Umbilical cord (tissue), 2 donors: ENCODE measurements around the gene RNF175. TPM values are rescaled to one million over a fixed set of nuclear protein-coding genes. Genes with fewer than 3 reads are reported as not detected.

ENCODE experiments used
- DNase-seq: peaks from one replicate; pipeline ENCODE4 v3.0.0-alpha.2; 2015; ENCODE audit warnings: low spot score
- total RNA-seq: library from RNA; depleted of rRNA; stranded (reverse); fragments of >200 nt; gene quantifications from one replicate; pipeline ENCODE4 v1.2.3, GENCODE V29; 2014; ENCODE audit warnings: low replicate concordance; ENCODE audit not compliant: insufficient read depth

Gene RNF175
- total RNA-seq, 1 donor from 2014 or later, result 1.7 TPM

GRCh38 chr4:153785910-153786721 lies 26.3 kb upstream of the RNF175 start:
- DNase-seq, result peak; percentile 58

DNA sequence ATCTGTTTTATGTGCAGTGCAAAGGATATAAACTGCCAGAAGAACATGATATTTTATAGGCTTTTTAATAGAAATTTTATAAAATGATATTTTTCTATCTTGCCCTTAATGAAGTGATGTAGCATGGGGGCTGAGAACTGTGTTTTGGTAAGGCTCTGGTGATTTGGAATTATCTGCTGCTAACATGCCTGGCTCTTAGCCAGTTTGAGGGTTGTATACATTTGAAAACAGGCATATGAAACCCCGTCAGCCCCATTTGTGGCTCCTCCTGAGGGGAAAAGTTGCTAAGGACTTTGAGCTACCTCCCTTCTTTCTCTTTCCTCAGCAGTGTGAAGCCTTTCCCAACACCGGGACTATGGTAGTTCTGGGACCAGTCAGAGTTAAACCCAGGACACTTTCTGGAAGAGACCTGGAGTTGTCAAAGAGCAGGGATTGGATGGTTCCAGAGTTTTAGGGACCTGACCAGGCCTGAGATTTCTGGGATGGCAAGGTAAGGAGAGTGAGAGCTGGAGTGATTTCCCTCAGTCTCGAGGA lies 24.4 kb upstream of the RNF175 start:
- DNase-seq, result no peak

GRCh38 chr4:153782581-153782980 lies 22.8 kb upstream of the RNF175 start:
- DNase-seq, result no peak

DNA sequence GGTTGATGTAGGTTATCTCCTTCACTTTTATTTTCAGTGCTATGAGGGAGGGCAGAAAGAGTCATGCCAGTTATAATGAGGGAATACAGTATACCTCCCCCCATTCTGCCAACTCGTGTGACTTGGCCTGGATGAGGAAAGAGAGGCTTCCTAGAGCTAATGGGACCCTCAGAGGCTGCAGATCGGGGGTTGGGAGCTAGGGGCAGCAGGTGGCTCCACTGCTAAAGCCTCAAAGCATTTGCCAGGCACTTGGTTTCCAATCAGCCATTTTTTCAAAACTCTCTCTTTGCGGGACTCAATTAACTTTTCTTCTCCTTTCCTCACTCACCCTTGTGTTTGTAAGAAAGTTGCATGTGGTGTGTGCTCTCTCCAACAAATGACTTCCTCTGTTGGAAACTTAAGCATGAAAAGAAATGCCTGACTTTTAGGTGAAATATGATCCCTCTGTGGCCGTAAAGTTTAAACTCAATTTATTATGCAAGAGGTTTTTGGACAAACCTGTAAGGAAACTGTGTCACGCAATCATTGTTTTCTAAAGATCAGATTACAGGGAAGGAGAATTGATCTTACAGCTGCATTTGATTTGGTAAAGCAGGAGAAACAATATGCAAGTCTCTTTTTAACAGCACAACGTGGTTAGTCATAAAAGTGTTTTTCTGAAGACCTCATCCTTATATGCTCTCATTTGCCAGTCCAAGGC lies 22.0 kb upstream of the RNF175 start:
- no peak for DNase-seq

DNA sequence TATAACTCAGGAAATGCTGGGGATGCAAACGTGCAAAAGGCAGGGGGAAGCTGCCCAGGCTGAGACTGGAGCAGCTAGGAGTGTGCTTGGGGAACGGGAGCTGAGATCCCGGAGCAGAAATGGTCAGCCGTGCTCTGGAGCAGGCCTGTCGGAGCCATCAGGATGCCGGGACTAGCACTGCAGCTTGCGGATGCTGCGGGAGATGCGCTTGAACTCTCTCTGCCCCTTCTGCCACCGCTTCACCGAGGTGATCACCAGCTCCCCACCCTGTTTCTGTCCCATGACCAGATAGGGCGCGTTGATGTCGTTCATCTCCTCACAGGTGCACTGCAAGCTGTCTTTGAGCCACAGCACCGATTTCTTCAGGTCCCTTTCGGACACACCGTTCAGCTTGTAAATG lies 21.5 kb upstream of the RNF175 start:
- no peak for DNase-seq

- no peak for DNase-seq
Measured at GRCh38 chr4:153780876-153781275, 21.1 kb upstream of the RNF175 start.

DNA sequence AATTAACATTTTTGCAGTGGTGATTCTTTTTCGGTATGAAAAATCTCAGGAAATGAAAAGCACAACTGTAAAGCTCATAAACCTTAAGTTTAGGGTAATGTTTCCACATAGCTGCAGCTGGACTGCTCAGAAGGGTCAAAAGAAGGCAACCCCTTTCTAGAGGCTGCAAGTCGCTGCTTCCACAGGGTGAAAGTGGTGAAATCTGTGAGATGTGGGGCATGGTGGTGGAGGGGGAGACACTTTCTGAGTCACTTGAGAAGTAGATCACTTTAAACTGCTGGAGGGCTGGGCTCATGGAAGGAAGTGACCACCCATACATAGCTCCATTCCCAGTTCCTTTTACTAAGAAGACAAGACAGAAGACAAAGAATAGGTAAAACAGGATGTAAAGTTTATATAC lies 20.4 kb upstream of the RNF175 start:
- peak; percentile 48 for DNase-seq

DNA sequence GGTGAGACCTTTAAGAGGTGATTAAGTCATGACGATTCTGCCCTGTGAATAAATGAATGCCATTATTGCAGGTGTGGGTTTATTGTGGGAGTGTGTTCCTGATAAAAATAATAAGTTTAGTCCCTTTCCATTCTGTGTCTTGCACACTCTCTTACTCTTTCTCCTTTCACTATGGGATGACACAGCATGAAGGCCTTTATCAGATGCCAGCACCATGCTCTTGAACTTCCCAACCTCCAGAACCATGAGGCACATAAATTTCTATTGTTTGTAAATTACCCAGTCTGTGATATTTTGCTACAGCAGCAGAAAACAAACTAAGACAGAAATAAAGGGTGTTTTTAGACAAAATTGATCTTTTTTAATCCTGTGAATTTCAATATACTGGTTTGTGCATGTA lies 18.6 kb upstream of the RNF175 start:
- no peak for DNase-seq

GRCh38 chr4:153777421-153777820 lies 17.6 kb upstream of the RNF175 start:
- no peak for DNase-seq

- DNase-seq, result no peak
Measured at GRCh38 chr4:153776601-153777000, 16.8 kb upstream of the RNF175 start.

- no peak for DNase-seq
Measured at GRCh38 chr4:153773236-153773690, 13.4 kb upstream of the RNF175 start.

DNA sequence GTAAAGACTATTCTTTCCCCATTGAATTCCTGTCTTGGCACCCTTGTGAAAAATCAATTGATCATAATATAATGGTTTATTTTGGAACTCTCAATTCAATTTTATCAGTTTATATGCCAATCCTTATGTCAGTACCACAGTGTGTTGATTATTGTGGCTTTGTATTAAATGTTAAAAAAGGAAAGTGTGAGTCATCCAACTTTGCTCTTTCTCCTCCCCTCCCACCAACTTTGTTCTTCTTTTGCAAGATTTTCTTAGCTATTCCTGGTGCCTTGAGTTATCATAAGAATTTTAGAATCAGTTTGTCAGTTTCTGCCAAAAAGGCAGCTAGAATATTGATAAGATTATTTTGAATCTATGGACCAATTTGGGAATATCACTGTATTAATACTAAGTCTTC lies 11.2 kb upstream of the RNF175 start:
- no peak for DNase-seq

GRCh38 chr4:153766758-153767157 lies 6.9 kb upstream of the RNF175 start:
- DNase-seq, result no peak

GRCh38 chr4:153765894-153766293 lies 6.1 kb upstream of the RNF175 start:
- no peak for DNase-seq

- DNase-seq, result no peak
Measured at GRCh38 chr4:153764601-153765368, 5.0 kb upstream of the RNF175 start.

DNA sequence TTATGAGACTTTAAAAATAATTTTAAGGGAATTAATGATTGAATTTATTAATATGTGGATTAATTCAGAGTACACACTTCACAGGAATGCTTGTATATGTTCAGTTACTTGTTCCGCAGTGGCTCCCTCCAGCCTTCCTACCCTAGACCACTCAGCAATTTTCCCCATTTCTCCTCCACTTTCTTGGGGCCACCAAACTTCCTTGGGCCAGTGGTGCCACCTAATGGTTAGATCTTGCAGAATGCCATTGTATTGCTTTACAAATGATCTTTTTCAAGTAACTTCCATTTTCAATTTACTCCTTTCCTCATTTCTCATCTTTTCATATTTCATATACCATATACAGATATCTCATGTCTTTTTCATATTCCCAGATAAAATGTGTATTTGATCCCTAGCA lies 3.6 kb upstream of the RNF175 start:
- no peak for DNase-seq

DNA sequence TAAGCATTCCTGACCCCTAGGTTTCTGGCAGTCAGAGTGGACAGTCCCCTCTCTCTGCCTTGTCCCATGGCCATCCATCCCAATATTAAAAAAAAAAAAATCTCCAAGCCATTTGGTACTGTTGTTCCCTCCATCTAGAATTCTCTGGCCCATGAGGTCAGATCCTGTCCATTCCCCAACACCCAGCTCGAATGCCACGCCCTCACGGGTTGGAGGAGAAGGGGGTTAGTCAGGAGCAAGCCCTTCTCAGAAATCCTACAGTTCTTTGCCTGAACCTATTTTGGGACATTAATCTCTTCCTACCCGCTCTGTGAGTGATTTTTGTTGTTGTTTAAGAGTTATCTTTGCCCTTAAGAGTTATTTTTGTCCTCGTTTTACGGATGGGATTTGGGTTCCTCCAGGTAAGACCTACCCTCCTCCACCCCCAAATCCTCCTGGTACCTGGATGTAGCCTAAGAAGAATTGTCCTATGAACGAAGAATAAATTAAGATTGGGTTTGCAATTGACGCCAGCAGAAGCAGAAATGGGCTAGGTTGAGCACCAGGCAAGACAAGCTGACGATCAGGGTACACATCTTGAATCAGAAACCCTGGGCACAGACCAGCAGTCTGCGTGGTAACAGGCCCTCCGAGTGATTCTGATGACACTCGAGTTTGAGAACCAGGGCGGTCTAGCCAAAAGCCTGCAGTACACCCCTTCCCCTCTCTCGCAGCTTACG lies 977 bp downstream of the RNF175 start:
- DNase-seq, result no peak

DNA sequence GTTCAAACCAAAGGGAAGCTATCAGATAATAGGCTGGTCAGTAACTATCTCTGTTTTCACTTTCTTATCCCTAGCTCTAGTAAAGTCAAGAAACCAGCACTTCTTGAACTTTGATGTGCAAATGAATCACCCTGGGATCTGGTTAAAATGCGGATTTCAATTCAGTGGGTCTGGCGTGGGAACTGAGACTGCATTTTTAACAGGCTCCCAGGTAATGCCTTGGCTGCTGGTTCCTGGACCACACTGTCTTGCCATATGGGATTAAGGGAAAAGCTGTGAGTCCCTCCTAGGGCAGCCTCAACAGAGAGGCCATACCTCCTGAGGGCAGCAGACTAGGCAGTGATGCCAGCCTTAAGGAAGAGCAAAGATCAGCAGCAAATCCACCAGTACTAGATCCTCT lies 1.7 kb downstream of the RNF175 start:
- no peak for DNase-seq

- DNase-seq, result no peak
Measured at GRCh38 chr4:153757407-153757806, 2.4 kb downstream of the RNF175 start.

GRCh38 chr4:153755186-153755585 lies 4.6 kb downstream of the RNF175 start:
- DNase-seq, result no peak

- peak; percentile 89 for DNase-seq
Measured at GRCh38 chr4:153750197-153750817, 9.5 kb downstream of the RNF175 start.
